ENCODE measurements around the gene TCF23. TPM values are rescaled to one million over a fixed set of nuclear protein-coding genes. Genes with fewer than 3 reads are reported as not detected.

The TCF23 gene
- total RNA-seq, 1 experiment from 2014 or later: not detected

- TSS peak; percentile 72 for BruUV-seq (replicated peaks)
- TF ChIP-seq CTCF (conservative IDR thresholded peaks at IDR 0.05): no peak
- TF ChIP-seq EZH2 (IDR thresholded peaks at IDR 0.05; ENCODE audit: low read depth): no peak
- no peaks in the 10 kb centered on the region; the same call in 1 of the 2 replicates for H3K9me3 ChIP-seq (ENCODE audit: insufficient read depth, low read depth)
- peak overlapping the region; percentile 68 for H3K4me2 ChIP-seq
- DNase-seq: peak; percentile 23 to 49
- CTCF ChIA-PET: interaction anchor here (0.7 to 1.3 kb wide), 2 partner anchors 55 to 306 kb away, joined by 3 to 4 read pairs; no protein-coding TSS in a partner anchor
- no peaks in the 10 kb centered on the region for H3K36me3 ChIP-seq (ENCODE audit: low read depth)
- POLR2A ChIA-PET (ENCODE audit: unreplicated experiment): interaction anchor here (0.7 kb wide), 1 partner anchor 51 kb away, joined by 4 read pairs; no protein-coding TSS in a partner anchor
- H3K79me2 ChIP-seq (ENCODE audit: low read depth): no peaks in the 10 kb centered on the region
- H3K27me3 ChIP-seq (ENCODE audit: insufficient read depth, low read depth): no peaks in the 10 kb centered on the region
- H3K9me2 ChIP-seq (ENCODE audit: insufficient read depth): no peaks in the 10 kb centered on the region
- H3K4me1 ChIP-seq (replicated peaks; ENCODE audit: insufficient read depth): 0 out of 2 replicates have a peak, but pooled peaks cover 5% of the 10 kb centered on the region
- intact Hi-C loops (cut with micrococcal nuclease; ENCODE audit: unreplicated experiment): no loop called here
- 0 out of 2 replicates have a peak, but pooled peaks cover 5% of the 10 kb centered on the region for H3F3A ChIP-seq (ENCODE audit: insufficient read depth, low read depth)
- H4K20me1 ChIP-seq (ENCODE audit: insufficient read depth): no peaks in the 10 kb centered on the region
- H2AFZ ChIP-seq: peak overlapping the region; percentile 73
- no peak overlapping the region for H3K27ac ChIP-seq
- H3K4me3 ChIP-seq: peak overlapping the region; percentile 37; the same call in 1 of the 2 replicates
Measured at GRCh38 chr2:27162151-27163121, 13.6 kb downstream of the TCF23 start.

- H3K36me3 ChIP-seq (ENCODE audit: low read depth): no peaks in the 10 kb centered on the region
- POLR2A ChIA-PET (ENCODE audit: unreplicated experiment): no interaction called here
- no peak overlapping the region for H3K4me2 ChIP-seq
- H4K20me1 ChIP-seq (ENCODE audit: insufficient read depth): no peaks in the 10 kb centered on the region
- intact Hi-C loops (cut with micrococcal nuclease; ENCODE audit: unreplicated experiment): no loop called here
- no peak overlapping the region for H3K27ac ChIP-seq
- BruUV-seq (replicated peaks): no TSS peak
- no peak for DNase-seq
- no peak for TF ChIP-seq EZH2 (IDR thresholded peaks at IDR 0.05; ENCODE audit: low read depth)
- no peak for TF ChIP-seq CTCF (conservative IDR thresholded peaks at IDR 0.05)
- H3K79me2 ChIP-seq (ENCODE audit: low read depth): no peaks in the 10 kb centered on the region
- H3K4me1 ChIP-seq (replicated peaks; ENCODE audit: insufficient read depth): 0 out of 2 replicates have a peak, but pooled peaks cover 5% of the 10 kb centered on the region
- no peaks in the 10 kb centered on the region for H3K9me2 ChIP-seq (ENCODE audit: insufficient read depth)
- no peaks in the 10 kb centered on the region; the same call in 1 of the 2 replicates for H3K9me3 ChIP-seq (ENCODE audit: insufficient read depth, low read depth)
- H3K4me3 ChIP-seq: no peak overlapping the region
- H3K27me3 ChIP-seq (ENCODE audit: insufficient read depth, low read depth): no peaks in the 10 kb centered on the region
- no peak overlapping the region for H2AFZ ChIP-seq
- 0 out of 2 replicates have a peak, but pooled peaks cover 5% of the 10 kb centered on the region for H3F3A ChIP-seq (ENCODE audit: insufficient read depth, low read depth)
- CTCF ChIA-PET: interaction anchor here (0.6 kb wide), 1 partner anchor 123 kb away, joined by 3 read pairs; no protein-coding TSS in a partner anchor
Measured at GRCh38 chr2:27164960-27165763, 16.4 kb downstream of the TCF23 start.

All from PC-9 (cell line).